Inferior parietal cortex (tissue), 1 donor: ENCODE data around the gene ADCY9.
"Not testable (repeated sequence)": the region's sequence is repeated elsewhere in the genome, so short reads cannot be mapped to it uniquely, and the experiment has no call there.

Experiments
- DNase-seq: peaks from one replicate; pipeline ENCODE4 v3.0.0-alpha.2; 2016; ENCODE audit errors: extremely low spot score

ADCY9 gene

DNA sequence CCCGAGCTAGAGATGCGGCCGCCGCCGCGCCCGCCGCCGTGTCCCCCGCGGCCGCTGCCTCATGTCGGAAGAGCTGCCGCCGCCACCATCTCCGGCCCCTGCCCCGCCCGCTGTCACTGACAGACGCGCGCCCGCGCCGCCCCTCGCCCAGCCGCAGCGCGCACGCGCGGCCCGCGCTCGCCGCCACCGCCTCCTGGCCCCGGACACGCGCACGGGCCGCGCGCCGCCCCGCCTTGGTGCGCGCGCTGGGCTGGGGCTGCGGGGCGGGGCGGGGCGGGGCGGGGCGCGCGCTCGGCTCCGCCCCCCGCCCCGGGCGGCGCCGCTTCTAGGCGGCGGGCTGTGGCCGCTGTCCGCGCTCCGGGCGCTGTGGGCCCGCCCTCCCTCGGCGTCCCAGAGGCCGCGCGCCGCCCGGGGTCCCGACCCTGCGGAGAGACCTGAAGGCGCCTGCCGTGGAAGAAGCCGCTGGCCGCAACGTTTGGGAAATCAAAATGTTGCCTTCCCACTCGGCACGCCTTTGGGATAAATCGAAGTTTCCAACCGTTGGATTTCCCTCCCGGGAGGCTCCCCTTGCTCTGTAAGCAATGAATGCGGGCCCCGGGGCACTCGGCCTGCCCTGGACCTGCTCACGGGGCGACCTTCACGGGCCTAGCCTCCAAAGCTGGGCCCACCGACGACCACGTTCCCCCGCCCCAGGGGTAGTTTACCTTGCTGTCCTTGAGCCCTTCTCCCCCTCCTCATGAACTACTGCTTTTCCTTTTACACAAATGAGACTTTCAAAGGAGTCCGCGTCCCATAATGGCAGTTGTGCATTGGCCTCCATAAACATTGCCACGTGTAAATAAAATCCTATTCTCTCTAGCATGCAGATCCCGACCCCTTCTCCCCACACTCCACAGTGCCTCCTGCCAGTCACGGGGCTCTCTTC, at the start of gene ADCY9:
ADCY9 (minus strand) TSS at position 118 of the 925 bp plus-strand sequence. CDS start 1,000 bp downstream, outside the sequence.
- peak; percentile 55 for DNase-seq

DNA sequence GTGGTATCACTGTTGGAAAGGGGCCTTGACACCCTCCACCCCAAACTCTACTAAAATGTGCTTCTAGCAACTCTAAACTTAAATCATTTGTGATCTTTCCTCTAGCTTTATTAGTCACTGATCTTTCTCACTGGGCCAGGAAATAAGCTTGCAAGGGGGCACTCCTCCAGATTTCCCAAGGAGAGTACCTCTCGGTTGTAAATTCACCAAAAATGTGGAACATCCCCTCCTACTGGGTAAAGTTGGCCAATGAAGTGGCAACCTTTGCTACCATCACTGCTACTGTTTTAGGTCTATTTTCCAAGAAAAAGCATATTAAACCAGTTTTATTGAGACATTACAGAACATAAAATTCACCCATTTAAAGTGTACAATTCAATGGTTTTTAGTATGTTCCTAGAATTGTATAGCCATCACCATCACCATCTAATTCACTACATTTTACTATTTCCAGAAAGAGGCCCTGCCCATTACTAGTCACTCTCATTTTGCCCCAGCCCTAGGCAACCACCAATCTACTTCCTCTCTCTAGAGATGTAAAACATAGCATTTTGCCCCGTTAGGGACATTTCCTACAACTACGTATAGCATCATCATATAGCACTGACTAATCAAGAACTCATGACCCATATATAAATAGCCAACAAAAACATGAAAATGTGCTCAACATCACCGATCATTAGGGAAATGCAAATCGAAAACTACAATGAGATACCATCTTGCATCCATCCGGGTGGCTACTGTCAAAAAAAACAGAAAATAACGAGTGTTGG, 44.6 kb upstream of the ADCY9 start:
- no peak for DNase-seq

DNA sequence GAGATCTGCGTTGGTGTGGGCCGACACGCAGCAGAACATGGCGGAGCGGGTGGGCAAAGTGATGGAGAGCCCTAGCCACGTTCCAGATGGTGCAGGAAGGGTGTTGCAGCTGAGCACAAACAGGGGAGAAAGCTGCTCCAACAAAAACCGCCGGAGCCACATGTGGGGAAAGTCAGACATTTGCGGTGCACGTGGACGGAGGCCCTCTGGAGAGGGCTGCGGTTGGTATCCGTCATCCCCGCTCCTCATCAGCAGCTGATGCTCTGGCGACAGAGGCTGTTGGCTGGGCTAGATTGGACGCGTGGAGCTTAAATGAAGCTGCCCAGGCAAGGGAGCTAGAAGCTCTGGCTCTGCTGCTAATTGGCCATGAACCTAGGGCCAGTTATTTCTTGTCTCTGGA, 43.5 kb upstream of the ADCY9 start:
- no peak for DNase-seq

DNA sequence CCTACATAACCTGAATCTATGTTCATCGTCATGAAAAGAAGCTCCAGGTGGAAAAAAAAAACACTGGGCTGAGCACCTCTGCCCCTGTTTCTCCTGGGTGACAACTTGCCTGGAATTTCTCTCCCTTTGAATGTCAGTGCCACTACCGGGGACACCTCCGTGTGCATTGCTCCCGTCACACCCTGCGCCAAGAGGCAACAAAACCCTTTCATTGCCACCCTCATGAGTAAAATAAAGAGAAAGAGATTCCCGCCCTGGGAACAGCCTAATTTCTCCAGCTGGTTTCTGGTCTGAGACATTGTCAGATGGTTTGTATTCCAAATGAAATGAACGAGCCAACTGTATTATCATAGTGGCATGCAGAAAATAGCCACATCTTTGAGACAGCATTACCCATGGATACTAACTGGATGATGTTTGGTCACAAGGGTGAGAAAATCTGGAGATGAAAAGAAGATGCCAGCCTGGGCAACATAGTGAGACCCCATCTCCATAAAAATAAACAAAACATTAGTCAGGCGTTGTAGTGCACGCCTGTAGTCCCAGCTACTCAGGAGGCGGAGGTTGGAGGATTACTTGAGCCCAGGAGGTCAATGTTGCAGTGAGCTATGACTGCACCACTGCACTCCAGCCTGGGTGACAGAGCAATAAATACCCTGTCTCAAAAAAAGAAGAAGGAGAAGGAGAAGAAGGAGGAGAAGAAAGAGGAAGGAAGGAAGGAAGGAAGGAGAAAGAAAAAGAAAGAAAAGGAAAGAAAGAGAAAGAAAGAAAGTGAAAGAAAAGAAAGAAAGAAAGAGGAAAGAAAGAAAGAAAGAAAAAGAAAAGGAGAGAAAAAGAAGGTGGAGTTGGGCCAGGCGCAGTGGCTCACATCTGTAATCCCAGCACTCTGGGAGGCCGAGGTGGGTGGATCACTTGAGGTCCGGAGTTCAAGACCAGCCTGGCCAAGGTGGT, 42.2 kb upstream of the ADCY9 start:
- no peak for DNase-seq

DNA sequence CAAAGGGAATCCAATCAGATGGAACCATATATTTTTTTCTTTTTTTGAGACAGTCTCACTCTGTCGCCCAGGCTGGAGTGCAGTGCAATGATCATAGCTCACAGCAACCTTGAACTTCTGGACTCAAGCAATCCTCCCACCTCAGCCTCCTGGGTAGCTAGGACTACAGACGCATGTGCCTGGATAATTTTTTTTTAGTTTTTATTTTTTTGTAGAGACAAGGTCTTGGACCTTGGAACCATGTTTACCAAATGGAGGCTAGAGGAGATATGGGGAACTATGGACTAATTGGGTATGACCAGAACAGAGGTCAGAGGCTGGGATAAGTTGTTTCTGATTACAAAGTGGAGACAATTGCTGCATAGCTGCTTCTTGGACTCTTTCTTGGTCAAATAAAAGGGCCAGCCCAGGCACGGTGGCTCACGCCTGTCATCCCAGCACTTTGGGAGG, 41.2 kb upstream of the ADCY9 start:
- no peak for DNase-seq

DNA sequence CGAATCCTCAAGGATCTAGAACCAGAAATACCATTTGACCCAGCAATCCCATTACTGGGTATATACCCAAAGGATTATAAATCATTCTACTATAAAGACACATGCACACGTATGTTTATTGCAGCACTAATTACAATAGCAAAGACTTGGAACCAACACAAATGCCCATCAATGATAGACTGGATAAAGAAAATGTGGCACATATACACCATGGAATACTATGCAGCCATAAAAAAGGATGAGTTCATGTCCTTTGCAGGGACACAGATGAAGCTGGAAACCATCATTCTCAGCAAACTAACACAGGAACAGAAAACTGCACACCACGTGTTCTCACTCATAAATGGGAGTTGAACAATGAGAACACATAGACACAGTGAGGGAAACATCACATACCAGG, 40.3 kb upstream of the ADCY9 start:
- not testable (repeated sequence) for DNase-seq

DNA sequence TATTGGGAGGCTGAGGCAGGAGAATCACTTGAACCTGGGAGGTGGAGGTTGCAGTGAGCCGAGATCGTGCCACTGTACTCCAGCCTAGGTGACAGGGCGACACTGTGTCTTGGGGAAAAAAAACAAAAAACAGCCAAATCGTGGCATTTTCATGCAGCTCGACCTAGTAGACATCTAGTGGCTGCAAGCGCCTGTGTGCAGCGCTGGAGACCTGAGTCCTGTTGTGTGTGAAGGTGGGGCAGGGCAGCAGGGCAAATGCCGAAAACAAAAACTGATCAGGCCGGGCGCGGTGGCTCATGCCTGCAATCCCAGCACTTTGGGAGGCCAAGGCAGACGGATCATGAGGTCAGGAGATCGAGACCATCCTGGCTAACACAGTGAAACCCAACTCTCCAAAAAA, 37.1 kb upstream of the ADCY9 start:
- DNase-seq, result not testable (repeated sequence)

DNA sequence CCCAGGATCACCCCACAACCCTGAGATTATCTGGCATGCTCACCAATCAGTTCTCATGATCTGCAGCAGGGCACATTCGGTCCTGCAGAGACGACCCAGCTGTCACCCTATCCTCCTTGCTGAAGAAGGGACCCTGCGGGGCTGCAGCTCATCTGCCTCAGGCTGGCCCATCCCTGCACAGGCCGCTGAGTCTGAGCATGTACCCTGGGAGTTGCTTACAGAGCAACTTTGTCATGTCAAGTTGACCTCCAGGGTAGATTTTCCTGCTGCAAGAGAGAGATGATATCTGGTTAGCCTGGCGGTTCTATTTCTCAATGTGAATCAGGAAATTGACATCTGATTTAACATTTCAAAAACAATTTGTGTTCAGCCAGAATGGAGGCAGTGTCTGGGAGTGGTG, 36.0 kb upstream of the ADCY9 start:
- DNase-seq, result no peak

DNA sequence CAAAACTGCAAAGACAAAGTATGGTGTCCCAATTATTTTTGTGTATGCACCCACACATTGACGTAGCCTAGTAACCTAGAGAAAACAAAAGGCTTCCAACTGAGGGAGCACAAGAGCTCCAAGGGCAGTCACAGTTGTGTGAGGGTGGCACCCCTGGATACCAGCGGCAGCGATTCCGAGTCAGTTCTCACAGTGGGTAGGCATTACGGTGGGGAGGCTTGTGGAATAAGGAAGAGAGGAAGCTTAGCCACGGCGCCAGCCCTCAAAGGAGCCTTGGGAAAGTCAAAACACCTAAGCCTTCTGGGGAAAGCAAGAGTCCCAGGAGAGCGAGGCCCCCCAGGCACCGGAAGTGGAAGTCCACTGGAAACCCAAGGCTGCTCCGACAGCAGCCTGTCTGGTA, 31.0 kb upstream of the ADCY9 start:
- DNase-seq, result no peak

DNA sequence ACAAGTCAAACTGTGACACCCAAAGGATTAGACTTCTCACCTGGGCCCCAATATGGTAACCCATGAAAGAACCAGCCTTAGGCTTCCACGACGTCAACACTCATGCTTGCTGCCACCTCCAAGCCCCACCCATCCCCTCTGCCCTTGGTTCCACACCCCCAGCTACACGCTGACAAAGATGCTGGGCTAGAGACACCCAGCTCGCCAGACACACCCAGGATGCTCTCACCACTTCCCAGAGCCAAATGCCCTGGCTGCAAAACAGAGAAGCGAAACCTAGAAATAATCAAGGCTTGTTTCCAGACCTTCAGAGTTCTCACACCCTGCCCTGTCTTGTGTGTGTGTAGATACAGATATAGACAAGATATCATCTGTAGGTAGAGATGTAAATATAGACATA, 26.0 kb upstream of the ADCY9 start:
- no peak for DNase-seq

DNA sequence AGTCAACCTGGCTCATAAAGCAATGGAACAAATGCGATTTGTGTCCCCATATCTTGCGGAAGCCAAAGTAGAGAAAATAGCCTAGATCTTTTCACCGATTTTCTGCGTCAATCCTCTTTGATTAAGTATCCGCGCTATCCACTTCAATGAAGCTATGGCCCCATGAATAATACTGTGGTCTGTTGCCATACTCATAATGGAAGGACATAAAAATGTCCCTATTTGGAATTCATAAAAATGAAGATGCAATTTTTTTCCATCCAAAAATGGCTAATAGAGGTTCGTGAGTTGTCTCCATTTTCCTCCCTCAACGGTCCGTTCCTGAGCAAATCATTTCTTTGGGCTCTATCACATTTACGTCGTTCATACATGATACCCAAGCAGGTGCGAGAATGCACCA, 25.4 kb upstream of the ADCY9 start:
- no peak for DNase-seq

DNA sequence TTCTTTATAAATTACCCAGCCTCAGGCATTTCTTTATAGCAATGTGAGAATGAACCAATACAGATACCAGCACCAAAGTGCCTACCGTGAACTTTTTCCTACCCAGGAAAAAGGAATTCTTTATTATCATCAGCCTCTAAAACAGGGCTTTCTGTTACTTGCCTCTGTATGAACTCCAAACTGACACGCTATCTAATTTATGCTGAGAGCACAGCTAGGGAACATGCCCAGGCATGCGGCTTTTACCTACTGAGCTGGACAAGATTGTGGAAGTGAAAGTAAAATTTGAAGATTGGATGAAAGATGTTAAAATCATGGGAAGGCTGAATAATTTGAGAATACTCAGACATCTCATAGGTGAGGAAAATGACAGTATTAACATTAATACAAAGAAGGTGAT, 24.4 kb upstream of the ADCY9 start:
- no peak for DNase-seq

DNA sequence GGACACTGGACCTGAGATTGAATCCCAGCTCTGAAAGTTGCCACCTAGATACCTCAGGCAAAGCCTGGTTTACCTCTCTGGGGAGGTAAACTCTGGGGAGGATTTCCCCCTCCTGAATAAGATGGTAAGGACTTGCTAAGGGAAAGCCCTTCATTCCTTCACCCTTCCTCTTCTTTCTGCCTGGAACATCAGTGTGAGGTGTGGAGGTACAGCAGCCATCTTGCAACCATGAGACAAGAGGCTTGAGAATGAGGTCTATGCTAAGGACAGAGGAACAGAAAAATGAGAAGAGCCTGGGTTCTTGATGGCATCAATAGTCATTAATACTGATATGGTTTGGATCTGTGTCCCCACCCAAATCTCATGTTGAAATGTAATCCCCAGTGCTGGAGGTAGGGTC, 23.7 kb upstream of the ADCY9 start:
- DNase-seq, result no peak

DNA sequence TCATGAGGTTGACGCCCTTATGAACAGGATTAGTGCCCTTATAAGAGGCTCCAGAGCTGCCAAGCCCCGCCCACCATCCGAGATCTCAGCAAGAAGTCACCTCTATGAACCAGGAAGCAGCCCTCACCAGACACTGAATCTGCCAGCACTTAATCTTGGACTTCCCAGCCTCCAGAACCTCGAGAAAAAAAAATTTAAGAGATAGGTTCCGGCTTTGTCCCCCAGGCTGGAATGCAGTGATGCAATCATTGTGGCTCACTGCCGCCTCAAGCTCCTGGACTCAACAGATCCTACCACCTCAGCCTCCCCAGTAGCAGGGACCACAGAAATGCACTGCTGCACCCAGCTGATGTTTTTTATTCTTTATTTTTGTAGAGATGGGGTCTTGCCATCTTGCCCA, 22.5 kb upstream of the ADCY9 start:
- DNase-seq, result no peak

DNA sequence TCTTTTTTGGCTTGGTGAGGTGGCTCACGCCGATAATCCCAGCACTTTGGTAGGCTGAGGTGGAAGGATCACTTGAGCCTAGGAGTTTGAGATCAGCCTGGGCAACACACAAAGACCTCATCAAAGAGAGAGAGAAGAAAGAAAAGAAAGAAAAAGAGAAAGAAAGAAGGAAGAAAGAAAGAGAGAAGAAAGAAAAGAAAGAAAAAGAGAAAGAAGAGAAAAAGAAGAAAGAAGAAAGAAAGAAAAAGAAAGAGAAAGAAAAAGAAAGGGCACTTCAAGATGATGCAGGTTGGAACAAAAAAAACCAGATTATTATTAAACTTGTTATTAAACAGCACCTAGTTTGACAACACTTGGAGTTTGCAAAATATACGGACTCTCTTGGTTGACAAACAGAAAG, 21.2 kb upstream of the ADCY9 start:
- DNase-seq, result no peak

DNA sequence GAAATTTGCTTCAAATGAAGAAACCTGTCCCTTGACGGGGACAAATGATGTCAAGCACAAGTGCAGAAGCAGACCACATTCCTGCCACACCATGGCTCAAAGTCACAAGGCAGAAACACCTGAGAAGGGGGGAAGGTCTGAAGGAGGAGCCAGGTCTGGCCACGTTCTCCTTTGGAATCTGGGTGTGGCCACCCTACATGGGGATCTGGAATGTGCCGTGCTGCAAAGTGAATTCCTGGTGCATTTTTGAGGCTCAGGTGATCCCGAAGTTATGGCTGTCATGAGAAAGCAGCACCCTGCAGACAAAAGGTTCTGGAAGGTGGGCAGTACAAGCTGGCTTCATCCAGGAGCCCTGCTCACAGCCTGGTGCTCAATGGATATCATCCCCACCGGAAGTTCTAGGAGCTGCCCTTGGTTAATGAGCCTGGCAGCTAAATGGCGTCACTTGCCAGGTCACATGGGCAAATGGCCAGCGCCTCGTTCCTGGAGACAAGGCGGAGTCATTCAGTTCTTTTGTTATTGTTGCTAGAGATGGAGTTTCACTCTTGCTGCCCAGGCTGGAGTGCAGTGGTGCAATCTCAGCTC, 20.1 kb upstream of the ADCY9 start:
- DNase-seq, result no peak

DNA sequence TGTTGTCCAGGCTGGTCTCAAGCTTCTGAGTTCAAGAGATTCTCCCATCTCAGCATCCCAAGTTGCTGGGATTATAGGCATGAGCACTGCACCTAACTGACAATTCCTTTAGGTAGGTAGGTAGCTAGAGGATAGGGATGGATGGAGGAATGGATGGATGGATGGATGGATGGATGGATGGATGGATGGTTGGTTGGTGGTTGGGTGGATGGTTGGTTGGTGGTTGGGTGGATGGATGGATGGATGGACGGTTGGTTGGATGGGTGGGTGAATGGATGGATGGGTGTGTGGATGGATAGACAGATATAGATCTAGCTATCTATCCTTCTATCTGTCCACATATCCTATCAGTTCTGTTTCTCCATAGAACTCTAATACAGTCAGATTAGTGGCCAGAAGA, 19.3 kb upstream of the ADCY9 start:
- DNase-seq, result no peak

DNA sequence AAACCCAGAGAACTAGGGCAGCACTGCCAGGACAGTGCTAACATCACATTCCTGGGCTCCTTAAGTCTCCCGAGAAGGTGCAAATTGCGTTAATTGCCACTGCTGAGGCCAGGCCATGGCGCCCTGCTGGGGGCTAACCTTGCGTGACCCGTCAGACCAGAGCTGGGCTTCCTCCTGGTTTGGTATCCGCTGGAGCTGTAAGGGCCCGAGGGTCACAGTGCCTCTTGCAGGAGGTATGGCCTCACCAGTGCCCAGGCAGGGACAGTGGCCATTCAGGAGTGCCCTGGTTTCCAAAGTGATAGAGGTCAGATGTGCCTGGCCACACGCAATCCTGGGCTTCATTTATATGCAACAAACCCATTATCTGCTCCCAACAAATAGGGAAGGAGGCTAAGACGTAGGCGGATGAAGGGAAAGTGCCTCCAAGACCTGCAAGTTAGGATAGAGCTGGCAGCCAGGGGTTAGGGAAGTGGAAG, 17.7 kb upstream of the ADCY9 start:
- no peak for DNase-seq

DNA sequence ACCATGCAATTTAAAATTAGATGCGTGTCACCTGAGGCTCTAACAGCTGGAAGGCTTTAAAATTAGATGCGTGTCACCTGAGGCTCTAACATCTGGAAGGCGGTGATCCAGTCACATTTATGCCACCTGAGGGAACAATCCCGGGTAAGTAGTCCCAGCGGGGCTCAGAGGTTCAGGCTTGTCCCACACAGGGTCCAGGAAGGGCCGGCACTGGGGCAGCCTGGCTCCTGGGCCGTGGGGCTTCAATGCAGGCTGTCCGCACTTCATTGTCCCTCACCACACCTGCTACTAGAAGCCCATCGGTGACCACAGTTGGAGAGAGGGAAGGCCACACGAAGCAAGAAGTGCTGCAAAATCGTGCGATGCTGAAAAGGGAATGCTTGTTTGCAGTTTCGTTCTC, 15.4 kb upstream of the ADCY9 start:
- DNase-seq, result no peak

DNA sequence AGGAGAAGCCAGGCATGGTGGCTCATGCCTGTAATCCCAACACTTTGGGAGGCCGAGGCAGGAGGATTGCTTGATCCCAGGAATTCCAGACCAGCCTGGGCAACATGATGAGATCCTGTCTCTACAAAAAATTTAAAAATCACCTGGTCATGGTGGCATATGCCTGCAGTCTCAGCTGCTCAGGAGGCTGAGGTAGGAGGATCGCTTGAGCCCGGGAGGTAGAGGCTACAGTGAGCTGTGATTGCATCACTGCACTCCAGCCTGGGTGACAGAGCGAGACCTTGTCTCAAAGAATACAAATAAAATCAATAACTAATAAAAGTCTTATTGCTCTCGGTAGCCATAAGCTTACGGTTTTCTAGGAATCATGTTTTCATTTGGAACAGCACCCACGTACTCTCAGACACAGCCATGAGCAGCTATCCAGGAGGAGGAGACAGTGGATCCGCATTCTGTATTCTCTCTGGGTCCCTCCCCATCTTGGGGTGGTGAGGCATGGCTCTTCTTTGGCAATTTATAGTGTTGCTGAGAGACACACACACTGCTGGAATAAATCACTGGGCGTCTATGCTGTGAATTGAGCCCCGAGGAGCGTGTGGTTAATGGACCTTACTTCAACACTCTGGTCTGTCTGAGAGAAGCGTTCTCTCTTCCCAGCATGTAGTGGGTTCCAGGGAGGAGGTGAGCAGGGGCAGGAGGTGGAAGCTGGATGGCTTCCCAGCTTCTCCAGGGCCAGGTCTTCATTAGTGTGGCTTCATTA, 8.5 kb upstream of the ADCY9 start:
- no peak for DNase-seq
